OCI-LY7 (cell line): ENCODE measurements around the gene KRI1. TPM values are rescaled to one million over a fixed set of nuclear protein-coding genes. Genes with fewer than 3 reads are reported as not detected.

ENCODE experiments used
- BruUV-seq: library from RNA; stranded (reverse); fragments of 400-500 nt; replicated peaks from 2 replicates; lab custom pipeline; 2021; lab: Mats Ljungman, UMichigan
- CTCF ChIA-PET: fragments of 300-600 bp; sonication (Branson Sonifier 250); formaldehyde crosslinking; loops from one replicate; lab custom pipeline; 2022; ENCODE audit warnings: antibody characterized with exemption; ENCODE audit not compliant: unreplicated experiment; lab: Charles Lee
- POLR2A ChIA-PET: fragments of 300-600 bp; sonication (Branson Sonifier 250); formaldehyde crosslinking; loops from one replicate; lab custom pipeline; 2022; ENCODE audit warnings: antibody characterized with exemption; lab: Charles Lee
- DNase-seq: peaks from one replicate; pipeline ENCODE4 v3.0.0-alpha.2; 2015; ENCODE audit warnings: low spot score
- H2AFZ ChIP-seq: fragments of 200-600 bp; sonication (generic), shearing (Covaris generic); 2 replicates; pipeline ENCODE4 v1.6.1; 2014; ENCODE audit warnings: mild to moderate bottlenecking, antibody characterized with exemption, low read length, moderate library complexity
- H3K27ac ChIP-seq: fragments of 200-600 bp; sonication (generic); 2 replicates; pipeline ENCODE4 v1.5.1; 2014; ENCODE audit warnings: mixed run types, low read depth, mild to moderate bottlenecking, moderate library complexity, low read length, inconsistent platforms; ENCODE audit not compliant: poor library complexity, severe bottlenecking
- H3K36me3 ChIP-seq: fragments of 200-600 bp; sonication (generic); 2 replicates; pipeline ENCODE4 v1.6.1; 2014; ENCODE audit warnings: mild to moderate bottlenecking, antibody characterized with exemption, low read length, moderate library complexity, mixed read lengths; ENCODE audit not compliant: insufficient read depth
- H3K4me1 ChIP-seq: fragments of 200-600 bp; sonication (generic); 2 replicates; pipeline ENCODE4 v1.5.1; 2014; ENCODE audit warnings: mild to moderate bottlenecking, low read length; ENCODE audit not compliant: insufficient read depth, poor library complexity, severe bottlenecking
- H3K4me2 ChIP-seq: fragments of 200-600 bp; sonication (generic); 2 replicates; pipeline ENCODE4 v1.6.1; 2014; ENCODE audit warnings: mild to moderate bottlenecking, low read length
- H3K4me3 ChIP-seq: fragments of 200-600 bp; sonication (generic); 2 replicates; pipeline ENCODE4 v1.5.1; 2014; ENCODE audit warnings: mild to moderate bottlenecking, low read depth, low read length; ENCODE audit not compliant: poor library complexity, severe bottlenecking
- H3K79me2 ChIP-seq: fragments of 200-600 bp; sonication (generic); 2 replicates; pipeline ENCODE4 v1.6.1; 2016; ENCODE audit warnings: low read depth, mild to moderate bottlenecking, low read length, moderate library complexity, mixed read lengths; ENCODE audit not compliant: insufficient read depth
- H3K9me2 ChIP-seq: fragments of 200-600 bp; sonication (generic); 2 replicates; pipeline ENCODE4 v1.6.1; 2016; ENCODE audit warnings: mild to moderate bottlenecking, low read length, mixed read lengths; ENCODE audit not compliant: insufficient read depth
- H3K9me3 ChIP-seq: fragments of 200-600 bp; sonication (generic); 2 replicates; pipeline ENCODE4 v1.6.1; 2014; ENCODE audit warnings: mild to moderate bottlenecking, mixed run types, low read length, mixed read lengths
- H4K20me1 ChIP-seq: fragments of 200-600 bp; sonication (generic); 2 replicates; pipeline ENCODE4 v1.6.1; 2014; ENCODE audit warnings: mild to moderate bottlenecking, antibody characterized with exemption, low read length, moderate library complexity, mixed read lengths; ENCODE audit not compliant: insufficient read depth
- CTCF ChIP-seq: fragments of 200-600 bp; sonication (generic); conservative IDR thresholded peaks from 2 replicates; pipeline ENCODE4 v1.5.1; 2014; ENCODE audit warnings: mild to moderate bottlenecking, antibody characterized with exemption, low read length, moderate library complexity, mixed read lengths
- EZH2phosphoT487 ChIP-seq: fragments of 200-600 bp; sonication (generic); IDR thresholded peaks from 2 replicates; pipeline ENCODE4 v1.6.1; 2018; ENCODE audit warnings: low read depth, borderline replicate concordance, mild to moderate bottlenecking, mixed run types, antibody characterized with exemption, low read length, moderate library complexity, mixed read lengths
- intact Hi-C: fragments of 100-400 bp; cut with micrococcal nuclease; formaldehyde crosslinking; loops from one replicate; pipeline ENCODE4 v1.10.0; 2022; ENCODE audit not compliant: unreplicated experiment
- total RNA-seq, 2 experiments: library from RNA; depleted of rRNA in 1 of 2; stranded (reverse); fragments of >200 nt in 1 of 2; shearing (Covaris generic) in 1 of 2; gene quantifications; 2 replicates each; pipeline ENCODE4 v1.2.3, GENCODE V29; 2014 to 2022

Gene KRI1
- total RNA-seq, 2 experiments from 2014 or later = 53.6 to 58.4 TPM

- POLR2A ChIA-PET = no interaction called here
- no TSS peak for BruUV-seq
- intact Hi-C loops = no loop called here
These were observed 16.1 kb downstream of the KRI1 start for GRCh38 chr19:10549733-10550132.

GRCh38 chr19:10548746-10549276 is 17.0 kb downstream of the KRI1 start:
- Histone ChIP-seq H3K9me3 (no peaks in the 10 kb centered on the region), H3K4me1 (peaks cover 29% of the 10 kb centered on the region), H4K20me1 (no peaks in the 10 kb centered on the region), H3K4me2 (no peak overlapping the region), H3K36me3 (peaks cover 63% of the 10 kb centered on the region), H2AFZ (no peak overlapping the region), H3K27ac (no peak overlapping the region), H3K4me3 (no peak overlapping the region), H3K9me2 (no peaks in the 10 kb centered on the region), H3K79me2 (peaks cover 12% of the 10 kb centered on the region; the same call in 1 of the 2 replicates)
- no TSS peak for BruUV-seq
- ChIA-PET POLR2A (no interaction called here), CTCF (no interaction called here)
- TF ChIP-seq EZH2phosphoT487 (no peak), CTCF (no peak)
- intact Hi-C loops = no loop called here
- no peak for DNase-seq

More at GRCh38 chr19:10549733-10550132, 16.1 kb downstream of the KRI1 start:
- H3K4me1 ChIP-seq = peaks cover 35% of the 10 kb centered on the region
- no peak for DNase-seq
- CTCF ChIA-PET = no interaction called here
- H3K4me2 ChIP-seq = no peak overlapping the region
- H3K79me2 ChIP-seq = peaks cover 5% of the 10 kb centered on the region; the same call in 1 of the 2 replicates
- no peak overlapping the region for H3K27ac ChIP-seq
- no peaks in the 10 kb centered on the region for H3K9me2 ChIP-seq
- H4K20me1 ChIP-seq = no peaks in the 10 kb centered on the region
- TF ChIP-seq EZH2phosphoT487 (no peak), CTCF (no peak)
- no peak overlapping the region for H3K4me3 ChIP-seq
- no peak overlapping the region for H2AFZ ChIP-seq
- no peaks in the 10 kb centered on the region for H3K9me3 ChIP-seq
- H3K36me3 ChIP-seq = peaks cover 70% of the 10 kb centered on the region

GRCh38 chr19:10546817-10547216 is 19.0 kb downstream of the KRI1 start:
- Histone ChIP-seq H3K9me2 (no peaks in the 10 kb centered on the region), H3K4me3 (no peak overlapping the region), H3K79me2 (peaks cover 12% of the 10 kb centered on the region; the same call in 1 of the 2 replicates), H4K20me1 (no peaks in the 10 kb centered on the region), H3K27ac (no peak overlapping the region), H3K4me2 (no peak overlapping the region), H2AFZ (no peak overlapping the region), H3K4me1 (peaks cover 17% of the 10 kb centered on the region), H3K9me3 (no peaks in the 10 kb centered on the region), H3K36me3 (peaks cover 43% of the 10 kb centered on the region)
- TSS peak; percentile 62 for BruUV-seq
- ChIA-PET CTCF (no interaction called here), POLR2A (no interaction called here)
- no peak for DNase-seq
- intact Hi-C loops = no loop called here
- TF ChIP-seq EZH2phosphoT487 (no peak), CTCF (no peak)
